H1 (cell line): ENCODE results near the gene TBC1D28.
"Not testable (repeated sequence)": the region's sequence is repeated elsewhere in the genome, so short reads cannot be mapped to it uniquely, and the experiment has no call there.

Experiments
- BCL11A ChIP-seq, 2 experiments: IDR thresholded peaks; one replicate each; pipeline ENCODE4 v1.6.1; 2011; ENCODE audit warnings: low read depth in 2 of 2, low read length in 2 of 2, mild to moderate bottlenecking in 2 of 2
- EP300 ChIP-seq, 2 experiments: IDR thresholded peaks; 1 replicate in 1 of 2; 2 replicates in 1 of 2; pipeline ENCODE4 v1.6.1; 2011 to 2012; ENCODE audit warnings: low read depth in 2 of 2, low read length in 2 of 2, mild to moderate bottlenecking in 2 of 2, borderline replicate concordance in 1 of 2, inconsistent platforms in 1 of 2, moderate library complexity in 1 of 2
- EZH2 ChIP-seq: fragments of 200-600 bp; sonication (generic); IDR thresholded peaks from 2 replicates; pipeline ENCODE4 v1.7.1; 2012; ENCODE audit warnings: low read depth, mild to moderate bottlenecking, moderate library complexity, low read length, inconsistent platforms; ENCODE audit not compliant: severe bottlenecking
- JUN ChIP-seq: IDR thresholded peaks from 2 replicates; pipeline ENCODE4 v1.6.1; 2011; ENCODE audit warnings: low read depth, mild to moderate bottlenecking, improper control_type of control experiment, low read length
- JUND ChIP-seq: IDR thresholded peaks from 2 replicates; pipeline ENCODE4 v1.6.1; 2011; ENCODE audit warnings: mild to moderate bottlenecking, improper control_type of control experiment, low read length
- POLR2A ChIP-seq, 2 experiments: IDR thresholded peaks; 1 replicate in 1 of 2; 2 replicates in 1 of 2; pipeline ENCODE4 v1.6.1; 2011; ENCODE audit warnings: low read depth in 2 of 2, low read length in 2 of 2, mild to moderate bottlenecking in 2 of 2; ENCODE audit errors: control extremely low read depth in 1 of 2
- POLR2AphosphoS5 ChIP-seq: IDR thresholded peaks from 2 replicates; pipeline ENCODE4 v1.6.1; 2011; ENCODE audit warnings: low read depth, low read length
- RAD21 ChIP-seq, 2 experiments: IDR thresholded peaks in 1 of 2; conservative IDR thresholded peaks in 1 of 2; 2 replicates each; pipeline ENCODE4 v1.6.1; 2011; ENCODE audit warnings: low read depth in 2 of 2, low read length in 2 of 2, improper control_type of control experiment in 1 of 2, inconsistent platforms in 1 of 2, mild to moderate bottlenecking in 1 of 2, moderate library complexity in 1 of 2
- SIN3A ChIP-seq, 2 experiments: IDR thresholded peaks in 1 of 2; conservative IDR thresholded peaks in 1 of 2; 2 replicates each; pipeline ENCODE4 v1.6.1; 2011 to 2012; ENCODE audit warnings: low read length in 2 of 2, improper control_type of control experiment in 1 of 2, low read depth in 1 of 2, mild to moderate bottlenecking in 1 of 2
- TCF12 ChIP-seq: IDR thresholded peaks from 2 replicates; pipeline ENCODE4 v1.6.1; 2011; ENCODE audit warnings: low read depth, mild to moderate bottlenecking, low read length
- TF ChIP-seq, protein P1 (sequence below): IDR thresholded peaks from 2 replicates; pipeline ENCODE4 v1.6.1; 2012; ENCODE audit warnings: inconsistent platforms
- TF ChIP-seq, protein P2 (sequence below): IDR thresholded peaks from 2 replicates; pipeline ENCODE4 v1.6.1; 2011; ENCODE audit warnings: low read depth, mild to moderate bottlenecking, low read length; ENCODE audit not compliant: insufficient read depth
- TF ChIP-seq, protein P3 (sequence below), 3 experiments: IDR thresholded peaks; 1 replicate in 2 of 3; 2 replicates in 1 of 3; pipeline versions ENCODE4 v1.5.1 to v1.6.1; 2011; ENCODE audit warnings: low read length in 3 of 3, mild to moderate bottlenecking in 3 of 3, inconsistent platforms in 2 of 3, low read depth in 1 of 3, moderate library complexity in 1 of 3; ENCODE audit not compliant: insufficient read depth in 1 of 3; ENCODE audit errors: control extremely low read depth in 1 of 3

DNA sequence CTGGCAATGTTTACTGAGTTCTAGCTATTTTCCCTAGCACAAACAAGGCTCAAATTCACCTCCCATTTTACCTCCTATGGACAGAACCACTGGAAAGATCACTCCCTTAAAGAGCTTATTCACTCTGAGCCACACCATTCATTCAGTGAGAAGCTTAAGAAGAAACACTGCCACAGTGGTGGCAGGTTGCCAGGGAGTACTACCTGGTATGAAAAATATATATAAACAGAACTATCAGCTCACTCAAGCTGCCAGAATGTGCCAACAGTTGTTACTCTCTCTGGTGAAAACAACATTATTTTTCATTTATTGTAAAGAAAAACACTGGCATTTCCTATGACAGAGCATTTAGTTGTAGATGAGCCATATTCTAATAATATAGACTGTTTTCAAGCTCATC is 31.2 kb downstream of the TBC1D28 start:
- TF ChIP-seq, protein P1, sequence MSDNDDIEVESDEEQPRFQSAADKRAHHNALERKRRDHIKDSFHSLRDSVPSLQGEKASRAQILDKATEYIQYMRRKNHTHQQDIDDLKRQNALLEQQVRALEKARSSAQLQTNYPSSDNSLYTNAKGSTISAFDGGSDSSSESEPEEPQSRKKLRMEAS = not testable (repeated sequence)
- TF ChIP-seq, protein P2, sequence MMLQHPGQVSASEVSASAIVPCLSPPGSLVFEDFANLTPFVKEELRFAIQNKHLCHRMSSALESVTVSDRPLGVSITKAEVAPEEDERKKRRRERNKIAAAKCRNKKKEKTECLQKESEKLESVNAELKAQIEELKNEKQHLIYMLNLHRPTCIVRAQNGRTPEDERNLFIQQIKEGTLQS = not testable (repeated sequence)
- TF ChIP-seq JUN; EP300 (IDR thresholded peaks at IDR 0.05; ENCODE audit: borderline replicate concordance in 1 of 2, low read depth in 2 of 2, low read length in 2 of 2); JUND; POLR2AphosphoS5; BCL11A (IDR thresholded peaks at IDR 0.05; ENCODE audit: low read depth in 2 of 2, low read length in 2 of 2); EZH2; TCF12; POLR2A (IDR thresholded peaks at IDR 0.05; ENCODE audit: control extremely low read depth in 1 of 2, low read depth in 2 of 2, low read length in 2 of 2); SIN3A (conservative IDR thresholded peaks at IDR 0.05 in 1 of 2, IDR thresholded peaks at IDR 0.05 in 1 of 2; ENCODE audit: low read depth in 1 of 2, low read length in 2 of 2); RAD21 (IDR thresholded peaks at IDR 0.05 in 1 of 2, conservative IDR thresholded peaks at IDR 0.05 in 1 of 2; ENCODE audit: low read depth in 2 of 2, low read length in 2 of 2): not testable (repeated sequence)
- TF ChIP-seq, protein P3, sequence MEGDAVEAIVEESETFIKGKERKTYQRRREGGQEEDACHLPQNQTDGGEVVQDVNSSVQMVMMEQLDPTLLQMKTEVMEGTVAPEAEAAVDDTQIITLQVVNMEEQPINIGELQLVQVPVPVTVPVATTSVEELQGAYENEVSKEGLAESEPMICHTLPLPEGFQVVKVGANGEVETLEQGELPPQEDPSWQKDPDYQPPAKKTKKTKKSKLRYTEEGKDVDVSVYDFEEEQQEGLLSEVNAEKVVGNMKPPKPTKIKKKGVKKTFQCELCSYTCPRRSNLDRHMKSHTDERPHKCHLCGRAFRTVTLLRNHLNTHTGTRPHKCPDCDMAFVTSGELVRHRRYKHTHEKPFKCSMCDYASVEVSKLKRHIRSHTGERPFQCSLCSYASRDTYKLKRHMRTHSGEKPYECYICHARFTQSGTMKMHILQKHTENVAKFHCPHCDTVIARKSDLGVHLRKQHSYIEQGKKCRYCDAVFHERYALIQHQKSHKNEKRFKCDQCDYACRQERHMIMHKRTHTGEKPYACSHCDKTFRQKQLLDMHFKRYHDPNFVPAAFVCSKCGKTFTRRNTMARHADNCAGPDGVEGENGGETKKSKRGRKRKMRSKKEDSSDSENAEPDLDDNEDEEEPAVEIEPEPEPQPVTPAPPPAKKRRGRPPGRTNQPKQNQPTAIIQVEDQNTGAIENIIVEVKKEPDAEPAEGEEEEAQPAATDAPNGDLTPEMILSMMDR (IDR thresholded peaks at IDR 0.05; ENCODE audit: control extremely low read depth in 1 of 3, insufficient read depth in 1 of 3, low read depth in 1 of 3, low read length in 3 of 3) = not testable (repeated sequence)
